GM19240 (cell line): ENCODE measurements around the gene TMEM51.
"Not testable (repeated sequence)": the region's sequence is repeated elsewhere in the genome, so short reads cannot be mapped to it uniquely, and the experiment has no call there.

ENCODE experiments used
- DNase-seq: peaks from one replicate; pipeline ENCODE4 v3.0.0; 2011; ENCODE audit warnings: low spot score; ENCODE audit not compliant: insufficient read length

TMEM51 gene

DNA sequence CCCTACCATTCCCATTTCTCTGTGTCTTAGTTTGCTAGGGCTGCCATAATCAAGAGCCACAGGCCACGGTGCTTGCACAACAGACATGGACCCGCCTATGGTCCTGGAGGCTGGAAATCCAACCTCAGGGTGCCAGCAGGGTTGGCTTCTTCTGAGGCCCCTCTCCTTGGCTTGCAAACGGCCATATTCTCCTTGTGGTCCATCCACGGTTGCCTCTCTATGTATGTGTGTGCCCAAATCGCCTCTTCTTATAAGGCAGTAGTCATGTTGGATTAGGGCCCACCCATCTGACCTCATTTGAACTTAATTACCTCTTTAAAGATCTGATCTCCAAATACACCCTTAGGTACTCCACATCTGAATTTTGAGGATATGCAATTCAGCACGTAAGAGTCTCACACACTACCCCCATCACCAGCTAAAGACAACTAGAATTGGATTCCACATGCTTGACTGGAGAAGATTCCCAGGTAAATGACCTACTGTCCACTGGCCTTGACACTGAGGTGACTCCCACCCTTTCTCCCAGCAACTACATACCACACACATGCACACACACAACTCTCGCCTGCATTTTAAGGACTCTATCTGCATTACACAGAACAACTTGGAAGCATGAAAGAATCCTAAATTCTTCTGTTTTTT lies 28.3 kb upstream of the TMEM51 start:
- no peak for DNase-seq

DNA sequence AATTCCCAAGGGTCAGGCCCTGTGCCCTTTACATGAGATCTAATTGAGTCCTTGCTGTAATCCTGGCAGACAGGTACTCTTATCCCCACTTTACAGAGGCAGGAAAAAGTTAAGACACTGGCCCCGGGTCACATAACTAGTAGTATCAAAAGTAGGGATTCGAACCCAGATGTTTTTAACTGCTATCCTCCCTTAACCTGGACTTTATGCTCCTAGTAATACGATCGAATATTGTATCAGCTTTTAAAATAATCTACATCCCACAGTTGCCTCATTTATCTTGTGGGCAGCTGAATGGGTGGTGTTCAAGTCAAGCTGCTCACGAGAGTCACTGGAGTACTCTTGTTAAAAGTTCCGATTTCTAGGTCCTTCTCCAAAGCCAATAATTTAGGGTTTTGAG lies 25.5 kb upstream of the TMEM51 start:
- no peak for DNase-seq

DNA sequence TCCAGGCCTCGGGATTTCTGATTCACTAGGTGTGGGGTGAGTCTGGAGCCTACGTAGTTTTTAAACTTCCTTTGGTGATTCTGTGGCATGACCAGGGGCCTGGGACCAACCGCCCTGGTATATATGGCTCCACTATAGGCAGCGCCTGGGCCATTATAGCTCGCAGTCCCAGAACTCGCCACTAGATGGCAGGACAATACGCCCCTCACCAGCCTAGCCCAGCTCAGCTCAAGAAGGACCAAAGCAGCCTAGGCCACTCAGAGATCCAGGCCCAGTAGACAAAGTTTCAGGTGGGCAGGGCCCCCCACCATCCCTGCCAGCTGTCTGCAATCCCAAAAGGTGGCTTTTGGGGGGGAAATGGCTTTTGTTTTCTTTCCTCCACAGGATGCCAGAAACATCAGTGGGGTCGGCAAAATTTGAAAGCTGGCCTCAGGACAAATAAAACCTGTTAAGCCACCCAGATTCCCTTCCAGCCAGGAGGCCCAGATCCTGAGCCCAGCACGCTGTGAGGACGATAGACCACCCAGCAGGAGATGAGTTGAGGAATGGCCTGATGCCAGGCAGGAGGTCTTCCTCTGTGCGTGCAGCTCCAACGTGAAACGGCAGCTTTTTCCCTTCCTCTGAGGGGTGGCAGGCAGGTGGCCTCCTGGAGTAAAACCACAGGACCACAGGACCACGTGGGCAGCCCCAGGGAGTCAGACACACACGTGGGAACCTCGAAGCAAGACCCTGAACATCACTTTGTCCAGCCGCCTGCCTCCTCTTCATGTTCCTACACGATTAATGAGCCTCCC lies 24.8 kb upstream of the TMEM51 start:
- peak; percentile 92 for DNase-seq

DNA sequence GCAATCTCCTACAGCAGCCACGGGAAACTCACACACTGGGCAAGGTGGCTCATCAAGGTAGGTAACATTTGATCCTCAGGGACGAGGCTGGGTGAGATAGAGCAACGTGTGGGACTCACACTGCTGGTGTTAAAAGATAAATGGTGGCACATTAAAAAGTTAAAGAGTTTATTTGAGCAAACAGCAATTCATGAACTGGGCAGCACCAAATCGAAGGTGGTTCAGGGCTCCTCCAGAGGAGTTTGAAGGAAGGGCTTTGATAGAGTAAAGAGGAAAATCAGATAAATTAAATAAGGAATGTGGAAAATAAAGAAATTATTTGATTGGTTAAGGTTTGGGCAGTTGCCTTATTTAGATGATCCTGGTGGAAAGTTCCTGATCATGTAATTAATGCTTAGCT lies 23.6 kb upstream of the TMEM51 start:
- no peak for DNase-seq

DNA sequence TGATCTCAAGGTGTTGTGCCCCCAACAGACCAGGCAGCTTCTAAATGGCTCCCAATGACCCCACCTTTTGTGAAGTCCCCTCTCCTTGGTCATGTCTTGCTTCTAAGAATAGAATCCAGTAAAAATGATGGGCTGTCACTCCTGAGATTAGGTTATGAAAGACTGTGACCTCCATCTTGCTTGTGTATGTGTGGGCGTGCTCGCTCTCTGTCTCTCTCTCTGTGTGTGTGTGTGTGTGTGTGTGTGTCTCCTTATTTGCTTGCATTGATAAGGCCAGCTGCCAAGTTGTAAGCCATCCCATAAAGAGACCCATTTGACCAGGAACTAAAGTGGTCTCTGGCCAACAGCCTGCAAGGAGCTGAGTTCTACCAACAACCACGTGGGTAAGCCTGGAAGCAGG lies 22.9 kb upstream of the TMEM51 start:
- DNase-seq: no peak

DNA sequence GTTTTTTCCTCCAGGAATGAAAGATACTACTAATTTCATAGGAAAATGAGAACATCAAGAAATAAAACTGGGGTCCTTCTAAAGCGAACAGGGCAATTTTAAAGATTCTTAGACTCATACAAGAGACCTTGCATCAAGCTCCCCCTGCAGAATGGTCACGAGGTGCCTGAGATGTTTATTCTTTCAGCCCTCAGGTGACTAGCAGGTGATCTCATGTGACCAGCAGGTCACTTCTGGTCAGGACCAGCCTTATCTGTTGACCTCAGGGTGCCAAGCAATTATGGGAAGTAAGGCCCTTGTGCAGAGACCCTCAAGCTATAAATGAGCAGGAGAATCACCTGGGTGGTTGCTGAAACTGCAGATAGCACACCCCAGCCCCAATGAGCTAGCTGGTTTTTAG lies 20.6 kb upstream of the TMEM51 start:
- no peak for DNase-seq

DNA sequence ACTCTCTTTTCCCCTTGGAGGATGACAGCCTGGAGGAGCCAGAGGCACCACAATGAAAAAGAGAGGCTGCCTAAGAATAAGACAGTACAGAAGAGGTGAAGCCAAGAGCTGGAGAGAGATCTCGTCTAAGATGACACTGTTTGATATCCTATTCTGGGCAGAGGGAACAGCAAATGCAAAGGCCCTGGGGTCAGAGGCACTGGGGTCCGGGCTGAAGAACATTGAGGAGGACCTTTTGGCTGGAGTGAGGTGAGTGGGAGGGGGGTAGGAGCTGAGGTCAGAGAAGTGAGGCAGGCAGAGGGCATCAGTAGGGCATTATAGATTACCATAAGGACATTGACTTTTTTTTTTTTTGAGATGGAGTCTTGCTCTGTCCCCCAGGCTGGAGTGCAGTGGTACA lies 19.3 kb upstream of the TMEM51 start:
- no peak for DNase-seq

DNA sequence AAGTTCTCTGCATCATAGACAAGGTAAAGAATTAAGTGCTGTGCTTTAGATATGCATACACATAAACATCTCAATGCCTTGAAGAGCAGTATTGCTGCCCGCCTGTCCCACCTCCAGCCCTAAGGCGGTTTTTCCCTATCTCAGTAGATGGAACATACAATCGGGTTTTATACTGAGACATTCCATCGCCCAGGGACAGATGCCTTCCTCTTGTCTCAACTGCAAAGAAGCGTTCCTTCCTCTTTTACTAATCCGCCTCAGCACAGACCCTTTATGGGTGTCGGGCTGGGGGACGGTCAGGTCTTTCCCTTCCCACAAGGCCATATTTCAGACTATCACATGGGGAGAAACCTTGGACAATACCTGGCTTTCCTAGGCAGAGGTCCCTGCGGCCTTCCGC lies 17.9 kb upstream of the TMEM51 start:
- not testable (repeated sequence) for DNase-seq

DNA sequence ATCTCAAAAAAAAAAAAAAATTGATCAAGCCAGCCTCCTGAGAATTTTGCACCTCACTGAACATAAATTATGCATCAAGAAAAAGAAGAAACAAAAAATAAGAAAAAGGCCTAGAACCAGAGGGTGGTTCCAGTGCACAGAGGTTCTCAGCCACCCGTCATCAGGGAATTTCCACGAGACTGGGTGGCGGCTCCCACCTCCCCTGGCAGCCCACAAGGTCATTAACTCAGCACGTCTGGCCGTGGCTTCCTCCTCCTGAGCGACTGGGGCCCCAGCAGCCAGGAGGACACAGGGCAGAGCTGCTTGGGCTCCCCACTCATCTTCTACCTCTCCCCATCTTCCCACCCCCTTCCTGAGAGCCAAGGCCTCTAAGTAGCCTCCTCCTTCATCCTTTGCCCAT lies 15.7 kb upstream of the TMEM51 start:
- no peak for DNase-seq

DNA sequence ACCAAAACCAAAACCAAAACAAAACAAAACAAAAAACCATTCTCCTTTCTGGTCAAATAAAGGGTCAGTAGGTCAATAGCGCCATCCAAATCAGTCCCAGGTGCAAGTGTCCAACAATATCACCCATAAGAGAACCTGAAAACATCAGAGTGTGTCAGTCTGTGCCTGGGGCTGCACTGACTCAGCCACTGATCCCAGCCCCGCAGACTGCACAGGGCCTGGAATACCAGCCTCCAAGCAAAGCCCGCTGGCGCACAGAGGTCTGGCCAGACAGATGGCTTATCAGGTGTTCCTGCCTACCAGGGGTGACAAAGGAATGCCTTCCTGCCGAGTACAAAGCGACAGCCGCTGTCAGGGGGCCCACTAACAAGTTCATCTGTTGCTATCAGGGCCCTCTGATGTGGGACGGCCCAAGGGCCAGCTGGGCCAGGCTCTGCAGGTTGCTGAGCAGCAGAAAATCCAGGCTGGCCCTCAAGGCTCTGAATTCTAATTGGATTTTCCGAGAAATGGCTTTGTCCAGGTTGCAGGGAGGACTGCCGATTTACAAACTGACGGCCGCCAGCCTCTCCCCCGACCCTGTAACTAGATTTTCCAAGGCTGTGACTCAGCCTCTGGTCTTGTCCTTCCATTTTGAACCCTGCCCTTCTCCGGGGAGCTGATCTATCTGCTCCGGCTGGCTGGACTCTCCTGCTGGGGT lies 13.7 kb upstream of the TMEM51 start:
- DNase-seq: no peak

DNA sequence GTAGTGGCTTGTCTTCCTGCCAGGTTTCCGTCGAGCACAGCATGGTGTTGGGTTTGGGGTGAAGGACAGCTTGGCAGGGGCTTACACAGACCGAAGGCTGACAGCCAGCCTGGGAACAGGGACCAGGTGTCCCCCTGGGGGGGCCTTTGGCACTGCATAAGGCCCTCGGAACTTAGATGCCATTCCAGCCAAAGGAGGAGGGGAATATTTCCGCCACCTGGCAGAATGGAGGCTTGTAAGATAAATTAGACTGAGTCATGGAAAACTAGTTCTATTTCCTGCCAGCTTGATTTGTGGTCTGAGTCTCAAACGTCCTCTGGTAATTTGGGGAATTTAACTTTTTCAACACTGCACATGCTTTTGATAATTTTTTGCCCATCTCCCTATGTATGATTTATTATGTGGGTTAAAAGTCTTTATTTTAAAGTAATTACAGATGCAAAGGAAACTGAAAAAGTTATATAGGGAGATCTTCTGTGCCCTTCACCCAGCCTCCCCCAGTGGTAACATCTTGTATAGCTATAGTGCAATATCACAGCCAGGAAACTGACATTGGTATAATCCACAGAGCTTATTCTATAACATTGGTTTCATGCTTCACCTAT lies 11.5 kb upstream of the TMEM51 start:
- no peak for DNase-seq

DNA sequence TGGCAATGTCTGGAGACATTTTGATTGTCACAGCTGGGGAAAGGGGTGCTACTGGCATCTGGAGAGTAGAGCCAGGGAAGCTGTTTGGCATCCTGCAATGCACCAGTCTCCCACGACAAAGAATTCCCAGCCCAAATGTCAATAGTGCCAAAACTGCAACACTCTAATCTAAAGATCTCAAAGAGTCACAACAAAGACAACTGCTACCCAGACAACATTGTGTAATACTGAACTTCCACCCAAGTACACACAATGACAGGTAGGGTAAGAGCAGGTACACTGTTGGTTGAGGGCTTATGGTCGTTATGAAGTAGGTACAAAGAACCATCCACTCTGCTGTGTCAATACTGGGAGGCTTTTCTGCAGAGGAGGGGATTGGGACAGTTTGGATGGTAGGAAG lies 8.2 kb upstream of the TMEM51 start:
- DNase-seq: no peak

DNA sequence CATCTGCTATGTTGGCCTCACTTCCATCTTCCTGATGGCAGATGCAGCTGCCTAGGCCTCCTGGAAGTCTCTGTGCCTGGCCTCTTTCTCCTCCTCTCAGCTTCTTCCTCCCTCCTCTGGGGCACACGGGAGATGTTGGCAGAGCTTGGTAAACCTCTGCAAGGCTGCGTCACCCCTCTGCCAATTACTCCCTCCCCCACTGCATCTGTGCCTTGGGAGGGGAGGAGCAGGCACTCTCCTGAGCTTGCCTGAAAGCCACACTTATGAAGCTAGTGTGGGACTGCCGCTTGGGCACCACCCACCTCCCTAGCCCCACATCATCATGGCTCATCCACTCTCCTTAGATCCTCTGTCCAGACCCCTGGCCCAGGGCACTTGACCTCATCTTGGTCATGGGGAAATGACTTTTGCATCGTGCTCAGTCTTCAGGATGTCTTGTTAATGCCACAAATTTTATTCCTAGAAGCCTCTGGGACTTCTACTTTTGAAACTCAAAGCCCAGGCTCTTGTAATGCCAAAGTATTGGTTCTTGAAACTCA lies 7.3 kb upstream of the TMEM51 start:
- no peak for DNase-seq

DNA sequence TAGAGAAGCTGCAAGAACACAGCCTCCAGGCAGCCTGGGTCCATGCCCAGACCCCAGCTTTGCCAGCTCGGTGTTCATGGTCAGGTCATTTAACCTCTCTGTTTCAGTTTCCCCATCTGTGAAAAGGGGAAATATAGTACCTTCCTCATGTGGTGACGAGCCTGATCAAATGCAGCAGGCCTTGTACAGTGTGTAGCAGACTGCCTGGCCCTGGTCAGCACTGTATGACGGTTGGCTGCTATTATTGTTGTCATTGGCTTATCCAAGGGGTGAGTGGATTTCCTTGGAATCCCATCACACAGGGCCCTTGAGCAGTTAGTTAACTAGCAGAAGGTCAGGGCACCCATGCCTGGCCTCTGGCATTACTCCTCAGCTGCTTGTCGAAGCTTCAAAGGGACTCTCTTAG lies 6.6 kb upstream of the TMEM51 start:
- no peak for DNase-seq

DNA sequence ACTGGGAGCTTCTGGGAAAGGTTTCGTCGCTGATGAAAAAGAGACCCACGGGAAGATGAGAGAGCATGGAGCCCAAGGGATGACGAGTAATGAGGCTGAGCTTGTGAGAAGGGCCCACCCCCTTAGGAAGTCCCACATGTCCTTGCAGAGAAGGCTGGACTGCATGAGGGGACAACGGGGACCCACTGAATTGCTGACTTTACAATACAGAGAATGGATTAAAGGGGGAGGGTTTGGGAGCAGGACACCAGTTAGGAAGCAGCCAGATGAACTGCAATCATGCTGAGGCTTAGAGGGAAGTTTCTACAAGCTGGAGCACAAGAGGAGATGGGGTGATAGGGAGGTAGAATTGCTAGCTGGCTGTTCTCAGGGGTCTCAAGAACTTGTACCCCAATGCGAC lies 5.5 kb upstream of the TMEM51 start:
- no peak for DNase-seq

DNA sequence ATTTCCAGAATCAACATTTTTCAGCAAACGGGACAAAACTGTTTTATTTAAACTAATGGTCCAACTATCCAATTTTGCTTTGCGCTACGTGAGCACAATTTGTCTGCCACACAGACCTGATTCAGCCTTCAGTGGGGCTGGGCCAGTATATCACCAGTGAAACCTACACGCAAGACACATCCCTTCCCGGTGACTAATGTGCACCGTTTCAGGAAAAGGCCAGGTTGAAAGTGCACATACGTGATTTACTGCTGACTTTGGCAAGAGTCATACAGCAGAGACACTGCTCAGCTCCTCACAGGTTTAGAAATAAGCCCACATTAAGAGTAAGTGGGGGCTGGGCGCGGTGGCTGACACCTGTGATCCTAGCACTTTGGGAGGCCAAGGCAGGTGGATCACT lies 5.1 kb upstream of the TMEM51 start:
- DNase-seq: no peak

DNA sequence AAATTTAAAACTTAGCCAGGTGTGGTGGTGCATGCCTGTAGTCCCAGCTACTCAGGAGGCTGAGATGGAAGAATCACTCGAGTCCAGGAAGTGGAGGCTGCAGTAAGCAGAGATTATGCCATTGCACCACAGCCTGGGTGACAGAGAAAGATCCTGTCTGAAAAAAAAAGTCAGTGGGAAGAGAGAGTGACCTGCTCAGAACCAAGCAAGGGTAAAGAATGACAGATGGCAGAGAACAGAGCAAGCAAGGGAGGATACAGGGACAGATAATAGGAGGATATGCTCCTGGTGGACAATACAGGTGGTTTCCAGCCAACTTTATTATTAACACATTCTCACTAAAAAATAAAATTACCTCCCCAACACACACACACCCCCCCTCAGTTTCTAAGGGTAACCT lies 4.6 kb upstream of the TMEM51 start:
- no peak for DNase-seq

DNA sequence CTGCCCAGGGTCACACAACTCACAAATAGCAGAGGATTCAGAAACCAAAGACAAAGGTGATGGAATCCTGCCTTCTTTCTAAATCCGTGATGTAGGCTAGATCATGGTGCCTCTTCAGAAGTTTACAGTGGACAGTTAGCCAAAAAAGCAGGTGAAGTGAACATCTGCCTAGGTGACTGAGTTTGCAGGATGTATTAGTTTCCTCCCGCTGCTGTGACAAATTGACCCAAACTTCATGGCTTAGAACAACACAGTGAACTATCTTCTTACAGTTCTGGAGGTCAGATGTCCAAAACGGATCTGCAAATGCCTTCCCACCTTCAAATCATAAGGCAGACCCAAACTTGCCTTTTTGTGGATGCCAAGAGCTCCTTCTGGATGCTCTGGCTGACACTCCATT lies 3.2 kb upstream of the TMEM51 start:
- DNase-seq: no peak

DNA sequence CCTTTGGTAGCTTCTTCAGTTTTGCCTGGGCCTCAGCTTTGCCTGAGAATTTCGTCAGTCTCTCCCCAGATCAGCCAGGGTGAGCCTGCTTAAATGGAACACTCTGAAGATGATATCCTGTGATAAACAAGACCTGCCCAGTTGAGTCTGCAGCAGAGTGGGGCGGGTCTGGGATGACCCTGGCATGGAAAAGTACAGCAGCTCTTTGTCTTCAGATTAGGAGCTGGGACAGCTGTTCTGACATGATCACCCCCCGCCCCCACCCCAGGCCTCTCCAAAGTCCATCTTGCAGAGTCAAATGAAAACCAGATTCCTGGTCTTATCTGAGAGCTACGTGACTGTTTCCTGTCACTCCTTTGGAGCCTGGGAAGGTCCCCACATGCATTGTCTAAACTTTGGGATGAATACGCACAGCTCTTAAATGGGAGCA lies 2.2 kb upstream of the TMEM51 start:
- no peak for DNase-seq

DNA sequence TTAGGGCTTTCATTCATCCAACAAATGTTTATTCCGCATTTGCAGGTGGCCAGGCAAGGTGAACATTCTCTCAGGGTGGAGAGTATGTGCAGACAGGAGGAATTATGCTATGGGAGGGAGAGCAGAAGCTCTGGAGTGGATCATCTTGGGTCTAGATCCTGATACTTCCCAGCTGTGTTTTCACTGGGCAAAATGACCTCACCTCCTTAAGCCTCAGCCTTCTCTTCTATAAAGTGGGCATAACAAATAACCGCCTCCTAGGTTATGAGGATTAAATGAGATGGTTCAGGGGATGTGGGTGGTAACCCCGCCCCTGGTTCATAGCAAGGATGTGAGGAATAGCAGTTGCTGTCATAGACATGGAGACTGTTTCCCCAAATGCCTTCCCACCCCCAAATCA lies 1.7 kb upstream of the TMEM51 start:
- no peak for DNase-seq

DNA sequence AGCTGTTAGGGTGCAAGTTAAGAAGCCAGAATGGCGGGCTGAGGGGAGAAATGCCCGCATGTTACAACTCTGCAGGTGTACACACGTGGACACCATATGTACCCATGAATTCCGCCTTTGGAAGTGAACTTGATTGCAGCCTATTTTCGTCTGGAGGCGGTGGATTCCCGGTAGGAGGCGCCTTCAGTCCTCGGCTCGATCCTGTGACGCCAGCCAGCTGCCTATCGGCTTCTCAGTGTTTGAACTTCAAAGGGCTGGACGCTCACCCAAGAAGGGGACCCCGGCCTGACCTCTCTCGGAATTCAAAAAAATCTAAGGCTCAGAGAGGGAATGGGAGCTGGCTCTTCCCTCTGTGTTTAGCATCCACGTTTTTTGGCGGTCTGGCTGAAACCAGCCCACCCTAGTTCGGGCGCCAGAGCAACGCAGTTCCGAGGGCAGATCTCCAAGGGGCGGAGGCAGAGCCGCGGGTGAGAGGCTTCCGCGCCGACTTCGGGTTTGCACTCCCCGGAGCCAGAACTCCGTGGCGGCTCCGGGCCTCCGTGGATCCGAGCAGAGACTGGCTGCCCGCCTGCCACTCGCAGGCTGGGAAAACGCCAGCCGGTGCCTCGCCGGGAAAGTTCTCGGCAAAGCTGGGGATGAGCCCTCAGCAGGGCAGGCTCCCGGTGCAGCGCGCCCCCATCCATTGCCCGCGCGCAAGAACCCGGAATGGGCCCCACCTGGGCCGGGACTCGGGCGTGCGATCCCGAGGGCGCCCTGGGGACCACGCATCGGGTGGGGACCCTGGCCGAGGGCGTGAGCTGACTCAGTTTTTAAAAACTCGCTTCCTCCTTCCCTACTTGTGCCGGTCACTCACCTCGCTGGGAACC lies 996 bp upstream of the TMEM51 start:
- no peak for DNase-seq
